ENCODE results near the gene LEMD2. TPM values are rescaled to one million over a fixed set of nuclear protein-coding genes. Genes with fewer than 3 reads are reported as not detected.

LEMD2 gene
- total RNA-seq, 1 experiment from 2014 or later: 43.9 TPM

GRCh38 chr6:33777398-33778388 lies 11.2 kb downstream of the LEMD2 start:
- no peak overlapping the region for H3K4me2 ChIP-seq (ENCODE audit: low read length)
- ChIA-PET RAD21 (ENCODE audit: low non-redundant PET in 1 of 2, low total read pairs in 2 of 2, uncharacterized antibody in 2 of 2, unreplicated experiment in 2 of 2) (no interaction called here), CTCF (no interaction called here), POLR2A (no interaction called here)
- no peak overlapping the region for H3K4me3 ChIP-seq (replicated peaks in 1 of 2; ENCODE audit: low read depth in 1 of 2, low read length in 2 of 2)
- no peaks in the 10 kb centered on the region for H4K20me1 ChIP-seq (ENCODE audit: insufficient read depth)
- H3K27me3 ChIP-seq (ENCODE audit: insufficient read depth, low read length): no peaks in the 10 kb centered on the region
- H3K4me1 ChIP-seq (ENCODE audit: control insufficient read depth in 1 of 2, insufficient read depth in 2 of 2, low read length in 2 of 2): peaks cover 26 to 34% of the 10 kb centered on the region in 2 experiments
- no peak overlapping the region for H3K27ac ChIP-seq (ENCODE audit: low read depth, low read length)
- H3K9me3 ChIP-seq (ENCODE audit: control insufficient read depth in 1 of 2, insufficient read depth in 1 of 2, low read depth in 1 of 2, low read length in 2 of 2): no peaks in the 10 kb centered on the region
- no peaks in the 10 kb centered on the region for H3K79me2 ChIP-seq (ENCODE audit: insufficient read depth, low read length)
- intact Hi-C loops (cut with micrococcal nuclease): no loop called here
- no peak overlapping the region for H3K9ac ChIP-seq (ENCODE audit: low read length)
- peaks cover 32 to 52% of the 10 kb centered on the region in 2 experiments; a peak in 3 of 4 replicates for H3K36me3 ChIP-seq (ENCODE audit: control insufficient read depth in 1 of 2, insufficient read depth in 2 of 2, low read length in 2 of 2)
- no peaks in the 10 kb centered on the region for H3K9me2 ChIP-seq (ENCODE audit: insufficient read depth)
- no peak overlapping the region for H2AFZ ChIP-seq (ENCODE audit: low read depth, low read length, poor library complexity, severe bottlenecking)
- DNase-seq (ENCODE audit: low read depth, low spot score) (no peak), ATAC-seq (no peak)
- BruUV-seq (replicated peaks): no TSS peak
- TF ChIP-seq ZBTB33 (IDR thresholded peaks at IDR 0.05; ENCODE audit: extremely low read depth, insufficient replicate concordance, low read length): no peak
- TF ChIP-seq CBX3 (IDR thresholded peaks at IDR 0.05; ENCODE audit: low read depth): no peak
- TF ChIP-seq RAD21 (IDR thresholded peaks at IDR 0.05; ENCODE audit: low read depth): no peak
- no peak for TF ChIP-seq ZFX (IDR thresholded peaks at IDR 0.05)
- TF ChIP-seq ATF3 (IDR thresholded peaks at IDR 0.05): no peak
- no peak for TF ChIP-seq SIN3A (IDR thresholded peaks at IDR 0.05; ENCODE audit: low read depth)
- TF ChIP-seq EZH2 (IDR thresholded peaks at IDR 0.05): no peak
- TF ChIP-seq POLR2A (IDR thresholded peaks at IDR 0.05; ENCODE audit: borderline replicate concordance, extremely low read depth, insufficient read depth, insufficient read length): no peak
- TF ChIP-seq SP1 (IDR thresholded peaks at IDR 0.05; ENCODE audit: low read depth): no peak
- TF ChIP-seq MAX (IDR thresholded peaks at IDR 0.05): no peak
- TF ChIP-seq EGR1 (IDR thresholded peaks at IDR 0.05; ENCODE audit: low read depth): no peak
- TF ChIP-seq TCF7L2 (IDR thresholded peaks at IDR 0.05; ENCODE audit: borderline replicate concordance, extremely low read depth, insufficient read depth, insufficient read length): no peak
- no peak for TF ChIP-seq SRF (IDR thresholded peaks at IDR 0.05; ENCODE audit: low read depth)
- no peak for TF ChIP-seq CTCF (IDR thresholded peaks at IDR 0.05 in 2 of 3, conservative IDR thresholded peaks at IDR 0.05 in 1 of 3; ENCODE audit: borderline replicate concordance in 1 of 3, insufficient read depth in 1 of 3, low read depth in 2 of 3, low read length in 2 of 3)
- no peak for TF ChIP-seq YY1 (IDR thresholded peaks at IDR 0.05; ENCODE audit: extremely low read depth, insufficient replicate concordance, low read depth, low read length)
- no peak for TF ChIP-seq FOSL1 (IDR thresholded peaks at IDR 0.05; ENCODE audit: low read depth)
- TF ChIP-seq REST (IDR thresholded peaks at IDR 0.05; ENCODE audit: low read depth): no peak
- TF ChIP-seq POLR2AphosphoS5 (IDR thresholded peaks at IDR 0.05; ENCODE audit: low read depth, low read length): no peak
- no peak for TF ChIP-seq EZH2phosphoT487 (IDR thresholded peaks at IDR 0.05; ENCODE audit: borderline replicate concordance)
